Astrocyte (in vitro differentiated cells and primary cell): ENCODE data around the gene VASN. TPM values are rescaled to one million over a fixed set of nuclear protein-coding genes. Genes with fewer than 3 reads are reported as not detected.
A peak's percentile ranks its signal among the peaks of the same experiment; 100 is the strongest.

Experiments used
- DNase-seq: peaks from one replicate; pipeline ENCODE4 v3.0.0-alpha.2; 2010; ENCODE audit warnings: low read depth
- FAIRE-seq: peaks from 2 replicates; lab custom pipeline; 2011; peaks lifted over from hg19 to GRCh38; lab: Jason Lieb, UNC
- H2AFZ ChIP-seq: 2 replicates; pipeline ENCODE4 v1.6.0; 2012; ENCODE audit warnings: low read depth, low read length, inconsistent platforms
- H3K27ac ChIP-seq: 2 replicates; pipeline ENCODE4 v1.5.1; 2011; ENCODE audit warnings: low read depth, low read length, inconsistent platforms
- H3K27me3 ChIP-seq: 2 replicates; pipeline ENCODE4 v1.6.0; 2011; ENCODE audit warnings: low read length, inconsistent platforms; ENCODE audit not compliant: insufficient read depth
- H3K36me3 ChIP-seq: 2 replicates; pipeline ENCODE4 v1.5.1; 2011; ENCODE audit warnings: low read length, inconsistent platforms; ENCODE audit not compliant: insufficient read depth
- H3K4me1 ChIP-seq: 2 replicates; pipeline ENCODE4 v1.5.1; 2011; ENCODE audit warnings: low read length, inconsistent platforms; ENCODE audit not compliant: insufficient read depth
- H3K4me2 ChIP-seq: 2 replicates; pipeline ENCODE4 v1.6.0; 2012; ENCODE audit warnings: low read length, inconsistent platforms
- H3K4me3 ChIP-seq: 2 replicates; pipeline ENCODE4 v1.5.1; 2011; ENCODE audit warnings: low read depth, mild to moderate bottlenecking, low read length, inconsistent platforms; ENCODE audit not compliant: insufficient read depth
- H3K79me2 ChIP-seq: 2 replicates; pipeline ENCODE4 v1.6.0; 2012; ENCODE audit warnings: mild to moderate bottlenecking, low read length, inconsistent platforms; ENCODE audit not compliant: insufficient read depth
- H3K9ac ChIP-seq: 2 replicates; pipeline ENCODE4 v1.6.0; 2012; ENCODE audit warnings: mild to moderate bottlenecking, low read length, inconsistent platforms
- H3K9me3 ChIP-seq: 2 replicates; pipeline ENCODE4 v1.5.1; 2012; ENCODE audit warnings: low read depth, mild to moderate bottlenecking, low read length, inconsistent platforms; ENCODE audit not compliant: insufficient read depth
- H4K20me1 ChIP-seq: 2 replicates; pipeline ENCODE4 v1.6.0; 2012; ENCODE audit warnings: low read length, inconsistent platforms; ENCODE audit not compliant: insufficient read depth
- H3K27ac Mint-ChIP-seq: one replicate; pipeline ENCODE4 v1.8.0; 2021; ENCODE audit warnings: mild to moderate bottlenecking, mixed read lengths; ENCODE audit not compliant: unreplicated experiment
- H3K27me3 Mint-ChIP-seq: one replicate; pipeline ENCODE4 v1.8.0; 2021; ENCODE audit warnings: low read depth, mixed read lengths; ENCODE audit not compliant: unreplicated experiment
- H3K36me3 Mint-ChIP-seq: one replicate; pipeline ENCODE4 v1.8.0; 2021; ENCODE audit warnings: low read depth, mixed read lengths; ENCODE audit not compliant: unreplicated experiment
- H3K4me1 Mint-ChIP-seq: one replicate; pipeline ENCODE4 v1.8.0; 2021; ENCODE audit warnings: low read depth, mixed read lengths; ENCODE audit not compliant: unreplicated experiment
- H3K4me3 Mint-ChIP-seq: one replicate; pipeline ENCODE4 v1.8.0; 2021; ENCODE audit warnings: mild to moderate bottlenecking, moderate library complexity, mixed read lengths; ENCODE audit not compliant: unreplicated experiment
- H3K9me3 Mint-ChIP-seq: one replicate; pipeline ENCODE4 v1.8.0; 2021; ENCODE audit warnings: mild to moderate bottlenecking, mixed read lengths; ENCODE audit not compliant: unreplicated experiment
- CTCF ChIP-seq: IDR thresholded peaks from 2 replicates; pipeline ENCODE4 v1.5.1; 2011; ENCODE audit warnings: low read depth, mild to moderate bottlenecking, inconsistent platforms, low read length, moderate library complexity; ENCODE audit not compliant: insufficient read depth
- EZH2 ChIP-seq: IDR thresholded peaks from 2 replicates; pipeline ENCODE4 v1.6.1; 2012; ENCODE audit warnings: mild to moderate bottlenecking, low read length, inconsistent platforms; ENCODE audit not compliant: insufficient read depth
- total RNA-seq: library from RNA; stranded (reverse); gene quantifications from 2 replicates; pipeline ENCODE4 v1.2.1, GENCODE V29; 2021

Gene VASN
- total RNA-seq, 1 donor from 2014 or later: 32.0 TPM

- H3K27ac Mint-ChIP-seq: no peak overlapping the region
- Histone ChIP-seq H3K27me3 (no peaks in the 10 kb centered on the region), H3K4me1 (no peaks in the 10 kb centered on the region), H3K9ac (no peak overlapping the region), H3K9me3 (no peaks in the 10 kb centered on the region), H2AFZ (no peak overlapping the region), H3K27ac (no peak overlapping the region), H4K20me1 (no peaks in the 10 kb centered on the region), H3K79me2 (no peaks in the 10 kb centered on the region), H3K4me2 (no peak overlapping the region), H3K36me3 (no peaks in the 10 kb centered on the region), H3K4me3 (no peak overlapping the region)
- DNase-seq (no peak), FAIRE-seq (no peak)
- no peaks in the 10 kb centered on the region for H3K27me3 Mint-ChIP-seq
- no peaks in the 10 kb centered on the region for H3K9me3 Mint-ChIP-seq
- TF ChIP-seq CTCF (no peak), EZH2 (no peak)
- no peaks in the 10 kb centered on the region for H3K36me3 Mint-ChIP-seq
- no peak overlapping the region for H3K4me3 Mint-ChIP-seq
- no peaks in the 10 kb centered on the region for H3K4me1 Mint-ChIP-seq
Measured at GRCh38 chr16:4358236-4358635, 13.4 kb upstream of the VASN start.

- Histone ChIP-seq H3K4me1 (no peaks in the 10 kb centered on the region), H4K20me1 (no peaks in the 10 kb centered on the region), H3K79me2 (no peaks in the 10 kb centered on the region), H3K4me3 (no peak overlapping the region), H3K4me2 (no peak overlapping the region), H3K27me3 (no peaks in the 10 kb centered on the region), H3K27ac (no peak overlapping the region), H3K36me3 (no peaks in the 10 kb centered on the region), H3K9ac (no peak overlapping the region), H3K9me3 (no peaks in the 10 kb centered on the region), H2AFZ (no peak overlapping the region)
- Mint-ChIP-seq H3K4me1 (no peaks in the 10 kb centered on the region), H3K27ac (no peak overlapping the region), H3K9me3 (no peaks in the 10 kb centered on the region), H3K4me3 (no peak overlapping the region), H3K36me3 (no peaks in the 10 kb centered on the region), H3K27me3 (no peaks in the 10 kb centered on the region)
- DNase-seq: no peak
- no peak for FAIRE-seq
- TF ChIP-seq EZH2 (no peak), CTCF (peak; percentile 64)
Measured at GRCh38 chr16:4358831-4359561, 12.7 kb upstream of the VASN start.

GRCh38 chr16:4359914-4360313 lies 11.7 kb upstream of the VASN start:
- no peaks in the 10 kb centered on the region for H3K4me1 Mint-ChIP-seq
- no peaks in the 10 kb centered on the region for H3K36me3 Mint-ChIP-seq
- H3K27me3 Mint-ChIP-seq: no peaks in the 10 kb centered on the region
- no peak for FAIRE-seq
- no peaks in the 10 kb centered on the region for H3K36me3 ChIP-seq
- H4K20me1 ChIP-seq: no peaks in the 10 kb centered on the region
- no peak overlapping the region for H2AFZ ChIP-seq
- H3K9me3 ChIP-seq: no peaks in the 10 kb centered on the region
- no peak overlapping the region for H3K9ac ChIP-seq
- no peak for TF ChIP-seq CTCF
- TF ChIP-seq EZH2: no peak
- H3K27ac ChIP-seq: no peak overlapping the region
- H3K27ac Mint-ChIP-seq: no peak overlapping the region
- no peaks in the 10 kb centered on the region for H3K4me1 ChIP-seq
- H3K4me3 ChIP-seq: no peak overlapping the region
- no peak overlapping the region for H3K4me3 Mint-ChIP-seq
- no peak for DNase-seq
- no peaks in the 10 kb centered on the region for H3K27me3 ChIP-seq
- H3K79me2 ChIP-seq: no peaks in the 10 kb centered on the region
- H3K4me2 ChIP-seq: no peak overlapping the region
- no peaks in the 10 kb centered on the region for H3K9me3 Mint-ChIP-seq
